NCI-H2171 (cell line): ENCODE results near the gene ANKEF1.
"Not testable (repeated sequence)": the region's sequence is repeated elsewhere in the genome, so short reads cannot be mapped to it uniquely, and the experiment has no call there.

ENCODE experiments used
- DNase-seq: peaks from one replicate; lab custom pipeline; 2025; lab: John Stamatoyannopoulos, UW

ANKEF1 gene

DNA sequence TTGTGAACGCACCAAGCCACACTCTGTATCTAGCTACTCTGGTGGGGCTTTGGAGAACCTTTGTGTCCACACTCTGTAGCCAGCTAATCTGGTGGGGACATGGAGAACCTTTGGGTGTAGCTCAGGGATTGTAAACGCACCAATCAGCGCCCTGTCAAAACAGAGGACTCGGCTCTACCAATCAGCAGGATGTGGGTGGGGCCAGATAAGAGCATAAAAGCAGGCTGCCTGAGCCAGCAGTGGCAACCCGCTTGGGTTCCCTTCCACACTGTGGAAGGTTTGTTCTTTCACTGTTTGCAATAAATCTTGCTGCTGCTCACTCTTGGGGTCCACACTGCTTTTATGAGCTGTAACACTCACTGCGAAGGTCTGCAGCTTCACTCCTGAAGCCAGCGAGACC lies 2.5 kb upstream of the ANKEF1 start:
- DNase-seq, result not testable (repeated sequence)

DNA sequence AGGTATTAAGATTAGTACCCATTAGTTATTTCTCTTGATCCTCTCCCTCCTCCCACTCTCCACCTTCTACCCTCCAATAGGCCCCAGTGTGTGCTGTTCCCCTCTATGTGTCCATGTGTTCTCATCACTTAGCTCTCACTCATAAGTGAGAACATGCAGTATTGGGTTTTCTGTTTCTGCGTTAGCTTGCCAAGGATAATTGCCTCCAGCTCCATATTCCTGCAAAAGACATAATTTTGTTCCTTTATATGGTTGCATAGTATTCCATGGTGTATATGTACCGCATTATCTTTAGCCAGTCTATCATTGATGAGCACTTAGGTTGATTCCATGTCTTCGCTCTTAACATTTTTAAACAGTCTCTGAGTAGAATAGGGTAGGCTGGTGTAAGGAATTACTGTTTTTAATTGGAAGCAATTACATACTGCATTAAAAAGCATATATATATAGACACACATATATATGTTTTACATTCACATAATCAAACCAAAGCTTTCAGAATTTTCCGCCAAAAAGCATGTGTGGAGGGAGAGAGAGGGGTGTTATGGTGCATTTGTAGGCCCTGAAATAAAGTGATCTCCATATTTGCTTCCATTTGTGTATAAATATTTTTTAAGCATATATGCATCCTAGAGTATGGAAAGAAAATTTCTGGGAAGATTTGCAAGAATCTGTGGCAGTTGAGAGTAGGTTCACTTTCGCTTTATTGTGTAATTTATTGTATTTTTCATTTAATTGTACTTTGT lies 709 bp upstream of the ANKEF1 start:
- no peak for DNase-seq

DNA sequence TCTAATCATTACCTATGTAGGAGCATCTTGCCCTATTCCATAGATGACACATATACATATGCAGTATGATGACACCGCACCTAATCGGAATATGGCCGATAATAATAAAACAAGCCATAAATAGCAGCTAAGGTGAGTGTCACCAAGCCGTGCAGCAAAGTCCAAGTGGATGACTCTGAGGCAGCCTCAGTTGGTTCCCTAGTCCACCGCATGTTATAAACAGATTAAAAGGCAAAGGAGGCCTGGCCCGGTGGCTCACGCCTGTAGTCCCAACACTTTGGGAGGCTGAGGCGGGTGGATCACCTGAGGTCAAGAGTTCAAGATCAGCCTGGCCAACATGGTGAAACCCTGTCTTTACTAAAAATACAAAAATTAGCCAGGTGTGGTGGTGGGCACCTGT lies 1.5 kb downstream of the ANKEF1 start:
- DNase-seq, result not testable (repeated sequence)

DNA sequence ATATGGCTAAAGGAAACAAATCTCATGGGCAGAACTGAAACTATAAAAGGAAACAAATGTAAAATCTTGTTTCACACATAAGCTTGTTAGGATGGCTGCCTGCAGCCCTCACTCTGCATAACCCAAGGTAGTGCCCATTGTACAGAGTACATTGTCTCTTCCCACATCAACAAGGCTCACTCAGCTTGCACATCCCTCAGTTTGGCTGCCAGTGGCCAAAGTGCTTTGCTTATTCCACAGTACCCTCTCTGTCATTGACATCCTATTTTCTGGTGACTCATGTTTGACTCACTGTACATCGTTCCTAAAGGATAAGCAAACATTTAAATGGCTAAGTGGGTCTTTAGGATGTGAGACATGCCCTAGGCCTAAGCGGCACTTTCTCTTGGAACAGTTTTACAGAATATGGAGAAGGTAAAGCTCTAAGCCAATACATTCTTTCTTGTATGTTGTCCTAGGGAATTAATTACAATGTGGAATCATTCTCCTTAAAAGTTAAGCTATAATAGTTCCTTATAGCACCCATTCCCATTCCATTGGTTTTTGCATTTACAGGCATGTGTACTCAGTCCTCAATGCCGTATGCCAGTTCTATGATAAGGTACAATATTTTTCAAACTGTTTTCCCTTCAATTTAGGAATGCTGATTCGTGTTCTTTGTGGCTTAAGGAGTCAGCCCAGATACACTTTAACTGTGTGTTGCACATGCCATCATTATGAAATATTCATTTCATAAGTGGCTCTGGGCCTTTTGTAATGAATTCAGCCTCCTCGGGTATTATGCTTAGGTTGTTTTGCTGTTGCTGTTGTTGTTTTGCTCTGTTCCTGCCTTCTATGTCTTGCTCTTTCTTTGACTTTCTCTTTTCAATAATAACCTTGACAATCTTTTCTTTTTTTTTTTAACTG lies 5.5 kb downstream of the ANKEF1 start:
- DNase-seq, result no peak

DNA sequence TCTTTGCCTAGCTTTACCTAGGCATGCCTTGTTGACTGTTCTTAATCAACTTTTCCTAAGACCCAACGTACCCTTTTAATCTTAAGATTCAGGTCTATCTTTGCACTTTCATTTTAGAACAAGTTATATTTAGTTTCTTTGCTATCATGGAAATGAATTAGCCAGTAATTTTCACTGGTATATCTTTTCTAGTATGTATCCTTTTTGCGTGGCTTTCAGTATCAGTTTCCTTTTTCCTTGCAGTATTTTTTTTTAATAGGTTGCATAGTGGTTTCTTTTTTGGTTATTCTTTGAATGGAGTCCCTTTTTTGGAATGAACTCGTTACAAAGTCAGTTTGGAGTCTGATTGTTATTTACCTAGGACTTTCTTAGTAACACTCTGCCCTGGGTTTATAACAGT lies 7.3 kb downstream of the ANKEF1 start:
- DNase-seq, result no peak

DNA sequence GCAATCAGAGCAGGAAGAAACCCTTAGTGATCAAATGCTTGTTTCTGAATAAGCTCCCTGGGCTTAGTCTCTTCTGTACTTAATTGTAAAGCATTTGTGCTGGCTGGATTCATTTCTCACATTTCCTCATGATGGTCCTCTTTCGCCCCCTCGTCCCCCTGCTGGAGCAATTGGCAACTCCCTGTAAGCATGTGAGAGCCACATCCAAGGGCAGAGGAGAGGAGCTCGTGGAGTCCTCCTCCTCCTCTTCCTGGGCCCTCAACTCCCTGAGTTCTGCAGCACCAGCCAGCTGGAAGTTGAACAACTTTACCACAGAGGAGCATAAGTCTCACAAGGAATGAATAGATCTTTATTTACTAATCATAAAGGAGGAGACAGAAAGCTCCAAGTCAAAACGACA lies 12.6 kb downstream of the ANKEF1 start:
- DNase-seq, result no peak

DNA sequence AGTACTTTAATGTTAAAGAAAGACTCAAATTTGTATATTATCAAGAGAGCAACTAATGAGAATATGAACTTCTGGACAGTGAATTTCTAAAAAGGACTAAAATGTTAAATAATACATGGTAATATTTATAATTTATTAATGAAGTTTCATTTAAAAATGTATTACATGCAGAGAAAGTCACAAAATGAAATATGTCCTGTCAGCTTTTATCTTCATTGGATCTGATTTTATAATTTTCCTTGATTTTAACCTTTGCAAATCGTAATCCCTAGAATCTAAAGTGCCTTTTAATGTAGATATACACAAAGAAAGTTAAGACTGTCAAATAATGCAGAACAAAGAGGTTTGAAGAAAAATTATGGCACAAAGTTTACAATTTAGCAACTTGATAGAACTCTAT lies 16.4 kb downstream of the ANKEF1 start:
- DNase-seq, result no peak

DNA sequence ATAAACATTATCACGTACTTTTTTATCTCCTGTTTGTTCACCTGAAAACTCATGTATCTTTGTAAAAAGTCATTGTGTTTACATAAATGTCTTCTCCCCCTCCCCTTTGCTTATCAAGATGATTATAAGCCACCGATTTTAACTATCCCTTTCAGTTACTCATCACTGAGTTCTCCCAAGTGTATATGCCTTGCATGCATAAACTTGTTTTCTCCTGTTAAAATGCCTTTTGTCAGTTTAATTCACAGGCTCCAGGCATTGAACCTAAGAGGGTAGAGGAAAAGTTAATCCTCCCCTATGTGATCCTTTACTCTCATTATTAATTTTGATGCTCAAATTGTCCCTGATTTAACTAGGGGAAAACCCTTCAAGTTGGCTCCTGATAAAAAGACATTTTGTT lies 24.2 kb downstream of the ANKEF1 start:
- peak; percentile 23 for DNase-seq

DNA sequence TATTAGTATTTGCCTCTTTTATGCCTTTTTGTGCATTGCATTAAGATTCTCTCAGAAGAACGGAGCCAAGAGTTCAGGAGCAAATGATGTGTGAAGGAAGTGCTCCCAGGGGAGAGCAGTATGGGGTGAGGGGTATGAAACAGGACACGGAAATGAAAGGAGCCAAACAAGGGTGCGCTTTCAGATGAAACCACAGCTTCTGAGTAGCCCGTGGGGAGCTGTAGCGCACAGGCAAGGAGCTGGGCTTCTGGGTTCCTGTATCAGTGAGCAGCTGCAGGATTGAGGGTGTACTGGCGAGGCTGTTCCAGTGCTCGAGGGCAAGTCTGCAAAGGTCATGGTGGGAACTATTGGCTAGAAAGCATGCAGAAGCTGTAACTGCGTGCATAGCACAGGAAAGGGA lies 25.4 kb downstream of the ANKEF1 start:
- peak; percentile 99 for DNase-seq

DNA sequence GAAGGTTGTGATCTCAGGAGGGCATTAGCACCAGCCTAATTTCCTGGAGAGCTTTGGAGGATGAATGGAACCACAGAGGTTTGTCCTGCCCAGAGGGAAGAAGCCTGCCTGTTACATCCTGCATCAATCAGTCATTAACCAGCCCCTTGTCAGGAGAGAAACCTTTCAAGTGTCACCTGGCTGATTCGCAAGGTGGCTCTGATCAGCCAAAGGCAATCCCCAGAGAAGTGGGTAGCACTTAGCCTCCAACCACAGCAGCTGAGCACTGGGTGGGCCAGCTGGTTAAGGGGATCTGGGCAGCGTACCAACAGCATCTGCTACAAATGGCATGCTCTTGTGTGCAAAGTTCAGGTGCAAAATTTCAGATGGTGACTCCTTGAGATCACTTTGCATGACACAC lies 26.9 kb downstream of the ANKEF1 start:
- DNase-seq, result peak; percentile 99

DNA sequence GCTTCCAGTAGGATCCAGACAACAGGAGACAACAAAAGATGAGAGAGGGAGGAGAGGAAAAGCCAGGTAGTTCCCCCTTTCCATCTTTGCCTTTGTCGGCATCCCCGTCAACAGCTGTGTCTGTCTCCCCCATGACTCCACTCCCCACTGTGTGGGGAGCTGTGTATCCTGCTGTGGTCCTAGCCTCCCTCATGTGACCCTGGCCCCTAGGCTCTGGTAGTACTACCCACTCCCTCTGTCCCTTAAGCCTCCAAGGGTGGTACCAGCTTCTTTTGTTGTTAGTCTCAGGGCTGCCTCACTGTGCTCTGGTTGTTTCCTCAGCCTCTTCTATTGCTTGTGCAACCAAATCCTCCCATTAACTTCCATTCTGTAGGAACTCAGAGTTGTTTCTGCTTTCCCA lies 28.7 kb downstream of the ANKEF1 start:
- no peak for DNase-seq

DNA sequence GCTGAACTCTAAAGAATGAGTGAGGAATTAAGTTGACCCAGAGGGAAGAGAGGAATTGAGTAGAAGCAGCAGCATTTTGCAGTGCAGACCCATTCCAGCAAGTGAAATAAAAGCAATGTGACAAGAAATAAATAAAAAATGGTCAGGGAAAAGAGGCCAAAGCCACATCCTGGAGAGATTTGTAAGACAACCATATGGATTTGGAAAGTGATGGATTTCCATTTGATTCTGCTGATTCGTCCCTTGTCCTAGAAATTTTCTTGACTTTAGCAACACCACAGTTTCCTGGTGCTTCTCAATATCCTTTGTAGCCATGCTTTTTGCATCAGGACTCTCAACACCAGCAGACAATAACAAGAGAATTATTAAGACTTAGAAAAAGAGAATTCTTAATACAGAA lies 29.8 kb downstream of the ANKEF1 start:
- DNase-seq, result no peak

DNA sequence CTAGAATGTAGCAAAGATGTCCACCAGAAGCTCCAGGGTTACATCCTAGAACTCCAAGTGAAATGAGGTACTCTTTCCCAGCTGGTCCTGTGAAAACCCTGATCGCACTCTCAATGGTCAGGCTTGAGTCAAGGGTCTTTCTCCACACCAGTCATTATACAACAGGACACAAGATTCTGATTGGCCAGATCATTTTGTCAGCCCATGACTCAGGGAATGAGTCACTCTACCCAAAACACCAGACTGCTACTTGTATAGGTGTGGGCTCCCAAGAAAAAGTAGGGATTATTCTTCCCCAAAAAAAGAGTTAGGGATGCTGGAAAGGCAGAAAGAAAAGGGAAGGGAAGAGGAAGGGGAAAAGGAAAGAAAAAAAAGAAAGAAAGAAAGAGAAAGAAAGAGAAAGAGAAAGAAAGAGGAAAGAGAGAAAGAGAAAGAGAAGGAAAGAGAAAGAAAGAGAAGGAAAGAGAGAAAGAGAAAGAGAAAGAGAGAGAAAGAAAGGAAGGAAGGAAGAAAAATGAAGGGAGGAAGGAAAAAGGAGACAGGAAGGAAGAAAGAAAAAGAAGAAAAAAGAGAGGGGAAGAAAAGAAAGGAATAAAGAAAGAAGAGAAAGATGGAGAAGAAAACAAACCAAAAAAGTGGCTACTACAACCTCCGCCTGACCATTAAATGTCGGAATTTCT lies 30.5 kb downstream of the ANKEF1 start:
- DNase-seq, result no peak

DNA sequence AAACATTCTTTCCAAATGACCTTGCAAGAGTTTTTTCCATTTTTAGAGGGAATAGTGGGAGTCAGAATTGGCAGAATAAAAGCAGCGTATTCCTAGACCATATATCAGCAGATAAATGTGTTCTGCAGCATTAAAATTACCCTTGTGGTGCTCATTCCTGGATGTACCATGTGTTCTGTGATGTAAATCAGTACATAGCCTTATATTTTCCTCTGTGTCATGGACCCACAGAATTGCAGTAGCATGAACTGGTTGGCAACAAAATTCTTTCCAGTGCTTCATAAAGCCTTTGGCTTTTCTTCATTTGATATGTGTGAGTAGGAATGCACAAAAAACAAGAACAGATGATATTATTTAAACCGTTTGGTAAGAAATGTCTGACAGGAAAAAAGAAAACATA lies 32.5 kb downstream of the ANKEF1 start:
- DNase-seq, result no peak

DNA sequence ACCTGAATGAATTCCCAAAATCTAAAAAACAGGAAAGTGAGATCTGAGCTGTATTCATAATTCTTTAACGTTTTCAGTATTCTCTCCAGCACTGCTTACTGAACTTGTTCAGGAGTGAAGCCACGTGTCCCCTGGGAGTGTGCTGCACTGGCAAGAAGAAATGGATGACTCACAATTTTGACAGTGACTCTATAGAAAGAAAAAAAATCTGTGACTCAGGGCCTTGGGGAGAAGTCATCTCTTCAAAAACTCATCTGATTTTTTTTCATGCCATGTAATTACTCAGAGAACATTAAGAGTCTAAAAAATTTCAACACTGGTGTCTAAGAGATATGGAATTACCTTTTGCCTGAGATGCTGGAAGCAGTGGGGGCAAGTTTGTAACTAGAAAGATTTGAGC lies 39.7 kb downstream of the ANKEF1 start:
- peak; percentile 70 for DNase-seq

DNA sequence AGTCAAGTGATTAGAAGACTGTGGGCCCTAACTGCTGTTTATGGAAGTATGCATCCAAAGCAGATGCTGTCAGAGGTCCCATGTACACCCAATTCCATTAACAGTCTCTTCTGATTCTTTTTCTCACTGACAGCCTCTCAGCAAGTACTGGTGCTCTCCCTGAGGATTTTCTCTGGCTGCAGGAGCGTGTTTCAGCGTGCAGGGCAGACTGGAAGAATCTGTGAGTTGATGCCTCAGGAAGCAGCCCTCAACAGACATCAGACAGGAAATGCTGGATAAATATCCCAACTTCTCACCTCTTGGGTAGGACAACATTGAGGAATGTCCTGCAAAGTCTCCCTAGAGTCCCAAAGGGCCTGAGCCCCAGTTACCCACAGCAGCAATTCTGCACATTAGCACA lies 40.8 kb downstream of the ANKEF1 start:
- DNase-seq, result peak; percentile 48

DNA sequence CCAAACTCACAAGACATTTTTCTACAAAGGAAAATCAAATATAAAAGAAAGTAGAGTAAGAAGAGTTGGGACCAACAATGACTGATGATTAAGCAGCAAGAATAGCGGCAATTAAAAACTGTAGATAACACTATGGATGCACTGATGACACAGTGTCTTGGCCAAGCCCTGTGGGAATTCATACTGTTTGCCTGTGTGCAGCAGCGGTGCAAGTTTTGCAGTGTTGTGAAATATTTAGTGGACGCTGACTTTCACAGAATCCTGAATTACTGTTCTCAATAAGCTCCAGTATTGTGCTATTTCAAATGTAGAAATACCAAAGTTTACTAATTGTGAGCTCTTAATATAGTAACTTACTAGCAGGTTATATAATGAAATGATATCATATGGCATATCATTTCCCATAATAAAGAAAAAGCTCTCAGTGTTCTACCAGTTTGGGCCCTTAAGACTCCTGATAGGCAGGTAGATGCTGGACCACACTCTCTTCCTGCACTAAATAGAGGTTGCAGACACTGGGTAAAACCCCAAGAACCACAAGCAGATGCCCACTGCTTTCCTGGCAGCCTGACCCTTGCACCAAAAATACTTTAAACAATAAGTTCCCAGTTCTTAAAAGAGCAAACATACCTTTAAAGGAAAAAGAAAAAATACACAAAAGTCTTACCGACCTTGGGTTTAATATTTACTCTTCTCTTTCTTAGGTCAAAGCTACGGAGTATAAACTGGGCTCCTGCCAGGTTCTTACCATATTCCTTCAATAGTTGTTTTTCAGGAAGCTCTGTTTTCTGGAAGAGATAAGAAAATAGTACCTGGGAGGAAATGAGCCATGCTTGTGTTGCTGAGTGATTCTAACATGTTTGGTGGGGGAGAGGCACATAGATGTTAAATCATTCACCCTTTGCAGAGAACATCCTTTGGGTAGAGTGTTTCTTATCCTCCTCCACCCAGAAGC lies 41.6 kb downstream of the ANKEF1 start:
- DNase-seq, result no peak

DNA sequence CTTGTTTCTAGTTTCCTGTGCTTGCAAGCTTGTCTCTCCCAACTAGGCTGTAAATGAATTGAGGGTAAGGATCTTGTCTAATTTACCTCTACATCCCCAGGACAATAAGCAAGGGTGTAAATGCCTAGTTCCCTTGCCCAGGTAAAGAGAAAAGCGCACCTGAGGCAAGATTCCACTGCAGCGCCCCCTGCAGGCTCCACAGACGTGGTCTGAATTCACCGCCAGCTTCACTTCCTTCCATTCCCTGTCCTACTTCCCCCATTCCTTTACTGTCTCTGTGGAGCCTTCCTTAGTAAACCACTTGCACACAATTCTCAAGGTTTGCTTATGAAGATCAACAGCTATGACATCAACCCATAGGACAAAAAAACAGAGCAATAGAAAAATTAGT lies 42.3 kb downstream of the ANKEF1 start:
- no peak for DNase-seq

DNA sequence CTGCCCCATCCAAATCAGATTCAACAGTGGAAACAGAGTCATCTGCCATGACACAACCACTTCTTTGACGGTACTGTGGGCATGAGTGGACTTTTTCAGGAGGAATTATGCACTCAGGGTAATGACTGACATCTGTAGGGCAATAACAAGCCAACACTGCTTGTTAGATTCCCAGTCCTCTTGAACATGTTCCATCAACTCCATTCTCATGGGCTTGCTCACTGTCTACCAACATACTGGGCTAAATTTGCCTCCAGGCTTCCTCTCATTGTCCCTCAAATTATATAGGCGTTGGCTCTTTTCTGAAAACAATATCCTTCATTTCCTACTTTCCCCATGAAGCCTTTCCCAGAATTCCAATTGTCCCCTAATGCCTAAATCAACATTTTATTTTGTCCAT lies 43.1 kb downstream of the ANKEF1 start:
- no peak for DNase-seq

DNA sequence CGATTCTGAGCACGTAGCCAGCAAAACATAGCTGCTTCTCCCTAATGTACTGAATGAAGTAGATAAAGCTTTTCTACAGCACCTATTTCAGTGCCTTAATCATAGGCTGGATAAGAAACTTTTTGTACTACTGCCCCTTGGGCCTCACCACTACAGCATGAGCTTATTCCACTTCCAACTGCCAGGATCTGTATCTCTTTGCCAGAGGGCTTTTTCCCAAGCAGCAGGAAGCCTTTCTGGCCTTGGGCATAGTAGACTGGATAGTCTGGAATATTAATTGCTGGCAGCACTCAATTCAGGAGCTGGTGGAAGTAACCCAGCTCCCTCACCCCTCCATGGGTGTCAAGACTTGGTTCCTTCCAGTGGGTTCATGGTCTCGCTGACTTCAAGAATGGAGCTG lies 43.6 kb downstream of the ANKEF1 start:
- DNase-seq, result no peak

DNA sequence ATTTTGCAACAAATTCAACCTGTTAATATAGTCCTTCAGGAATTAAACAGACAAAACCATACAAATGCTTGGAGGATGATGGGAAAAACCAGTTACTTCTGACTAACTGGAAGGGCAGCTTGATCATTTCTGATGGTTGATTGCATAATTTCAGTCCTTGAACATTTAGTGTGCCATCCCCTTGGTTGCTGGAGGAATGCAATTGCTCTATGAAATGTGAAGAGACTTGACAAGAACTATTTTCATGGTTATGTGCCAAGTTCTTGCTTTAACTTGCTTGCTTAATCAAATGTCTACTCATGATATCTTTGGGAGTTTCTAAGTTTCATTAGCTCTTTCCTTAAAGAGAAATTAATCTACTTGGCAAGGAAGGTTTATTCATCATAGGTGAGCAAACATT lies 45.2 kb downstream of the ANKEF1 start:
- DNase-seq, result no peak

DNA sequence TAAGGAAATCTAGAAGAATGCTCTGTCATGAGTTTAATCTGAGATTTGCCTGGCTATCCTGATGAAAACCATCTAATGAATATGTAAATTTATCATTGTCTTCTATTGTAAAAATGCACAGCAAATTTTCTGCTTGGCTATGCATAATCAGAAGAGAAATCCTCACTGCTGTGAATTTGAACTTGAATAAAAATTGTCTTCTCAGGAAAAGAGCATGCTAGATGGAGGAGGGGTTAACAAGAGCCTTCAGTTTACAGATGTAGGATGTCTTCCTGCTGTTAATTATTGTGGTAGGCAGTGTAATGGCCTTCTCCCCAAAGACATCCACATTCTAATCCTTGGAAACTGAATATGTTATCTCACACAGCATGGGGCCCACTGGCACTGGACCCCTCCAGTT lies 45.8 kb downstream of the ANKEF1 start:
- no peak for DNase-seq
